Amygdala (tissue), 56 donors: ENCODE results near the gene LRRC55.
"Not testable (repeated sequence)": the region's sequence is repeated elsewhere in the genome, so short reads cannot be mapped to it uniquely, and the experiment has no call there.

ENCODE experiments used
- DNase-seq, 56 donors: peaks; one replicate each; lab custom pipeline; 2025; lab: John Stamatoyannopoulos, UW

Gene LRRC55

DNA sequence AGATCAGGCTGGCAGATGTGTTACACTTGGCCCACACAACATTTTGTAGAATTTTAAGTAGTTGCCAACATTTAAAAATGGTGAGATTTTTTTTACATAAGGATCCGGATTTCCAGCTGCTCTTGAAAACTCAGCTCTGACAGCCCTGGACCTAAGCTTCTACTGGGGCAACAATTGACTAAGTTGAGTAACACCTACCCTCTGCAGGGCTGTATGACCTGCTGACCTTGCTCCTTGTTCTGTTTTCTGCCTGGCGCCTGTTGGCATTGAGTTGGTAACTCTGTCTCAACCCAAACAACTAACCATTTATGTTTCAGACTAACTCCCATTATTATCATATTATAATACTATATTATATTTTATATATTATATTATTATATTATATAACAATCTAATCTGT is 21.1 kb upstream of the LRRC55 start:
- no peak for DNase-seq

DNA sequence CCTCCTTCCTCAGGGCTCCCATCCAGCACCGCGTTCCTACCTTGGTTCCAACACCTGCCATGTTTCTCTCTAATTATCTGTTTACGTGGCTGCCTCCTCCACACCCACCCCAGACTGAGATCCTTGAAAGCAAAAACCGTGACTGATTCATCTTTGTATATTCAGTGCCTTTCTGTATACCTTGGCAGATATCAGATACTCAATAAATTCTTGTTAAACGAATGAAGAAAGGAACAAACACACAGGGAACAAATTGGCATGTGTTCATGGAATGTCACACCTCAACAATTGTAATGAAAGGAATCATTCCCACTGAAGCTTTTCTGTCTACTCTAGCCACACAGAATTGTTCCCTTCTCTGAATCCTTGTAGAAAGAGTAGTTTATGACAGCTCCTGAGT is 20.4 kb upstream of the LRRC55 start:
- DNase-seq, result no peak

DNA sequence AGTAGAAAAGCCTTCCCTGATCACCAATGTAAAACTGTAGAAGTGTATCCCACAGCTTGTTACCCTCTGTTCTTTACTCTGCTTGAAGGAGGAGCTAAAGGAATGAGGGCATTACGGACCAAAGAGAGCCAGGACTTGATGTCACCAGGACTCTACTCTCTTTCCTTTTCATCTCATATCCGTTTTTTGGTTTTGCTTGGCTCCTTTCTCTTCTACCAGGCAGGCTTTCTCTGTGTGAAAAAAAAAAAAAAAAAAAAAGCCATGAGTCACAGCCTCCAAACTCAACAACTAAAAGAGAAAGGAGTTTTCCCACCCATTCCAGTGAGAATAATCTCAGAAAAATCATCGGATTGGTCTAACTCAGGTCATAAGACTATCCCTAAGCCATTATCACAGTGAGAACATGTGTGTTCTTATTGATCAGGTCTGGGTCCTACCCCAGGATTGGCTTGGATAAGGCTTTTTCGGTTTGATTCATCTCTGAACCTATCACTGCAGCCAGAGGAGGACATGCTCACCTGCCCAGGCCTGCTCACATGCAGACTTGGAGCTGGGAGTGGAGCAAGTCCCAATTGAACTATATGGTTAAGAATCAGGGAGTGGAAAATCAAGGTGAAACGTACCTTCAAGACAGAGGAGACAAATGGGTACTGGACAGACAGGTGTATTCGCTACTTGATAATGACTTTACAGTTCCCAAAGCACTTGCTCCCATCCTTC is 19.4 kb upstream of the LRRC55 start:
- DNase-seq, result no peak

DNA sequence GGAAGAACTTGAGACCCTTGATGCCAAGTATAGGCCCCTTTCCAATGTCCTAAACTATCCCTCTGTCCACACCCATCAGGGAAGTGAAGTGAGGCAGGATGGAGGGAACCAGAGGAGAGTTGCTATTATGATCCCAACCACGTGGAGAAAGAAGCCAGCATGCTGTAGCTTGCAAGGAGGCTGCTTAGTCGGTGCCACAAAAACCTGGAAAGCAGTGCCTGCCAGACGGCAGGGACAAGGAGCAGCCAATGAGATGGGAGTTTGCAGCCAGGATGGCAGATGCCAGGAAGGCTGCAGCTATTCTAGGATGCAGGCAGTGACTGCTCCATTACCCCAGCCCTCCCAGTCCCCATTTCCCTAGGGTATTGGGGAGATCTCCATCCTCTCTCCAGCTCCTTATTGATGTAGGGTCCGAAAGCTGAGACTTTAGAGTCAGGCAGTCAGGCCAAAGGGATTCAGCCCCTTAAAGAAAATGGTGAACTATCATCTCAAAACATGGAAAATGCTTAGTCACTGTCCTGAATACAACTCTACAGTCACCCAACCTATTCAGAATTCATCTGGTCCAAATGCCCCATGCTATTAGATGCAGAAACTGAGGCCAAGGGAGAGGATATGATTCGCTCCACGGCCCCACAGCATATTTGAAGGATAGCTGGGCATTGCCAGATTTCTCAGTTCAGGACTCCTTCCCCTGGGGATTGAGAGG is 18.4 kb upstream of the LRRC55 start:
- peak in 7 of 56 donors; percentile 10 to 43 (median 23) for DNase-seq

DNA sequence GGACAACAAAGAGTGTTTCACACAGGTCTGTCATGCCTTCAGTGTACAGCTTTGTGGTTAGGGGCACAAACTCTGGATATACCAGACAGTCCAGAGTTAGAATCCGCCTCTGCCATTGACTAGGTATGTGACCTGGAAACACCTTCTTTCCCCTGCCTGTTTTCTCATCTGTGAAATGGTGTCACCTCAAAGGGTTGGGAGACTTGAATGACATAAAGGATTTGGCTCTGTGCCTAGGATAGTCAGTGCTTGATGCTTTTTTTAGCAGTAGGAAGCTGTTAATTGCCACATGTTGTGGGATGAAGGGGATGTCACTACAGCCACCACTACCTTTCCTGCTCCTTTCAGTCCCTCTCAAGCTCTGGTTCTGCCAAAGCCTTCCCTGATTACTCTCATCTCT is 17.4 kb upstream of the LRRC55 start:
- DNase-seq, result no peak

DNA sequence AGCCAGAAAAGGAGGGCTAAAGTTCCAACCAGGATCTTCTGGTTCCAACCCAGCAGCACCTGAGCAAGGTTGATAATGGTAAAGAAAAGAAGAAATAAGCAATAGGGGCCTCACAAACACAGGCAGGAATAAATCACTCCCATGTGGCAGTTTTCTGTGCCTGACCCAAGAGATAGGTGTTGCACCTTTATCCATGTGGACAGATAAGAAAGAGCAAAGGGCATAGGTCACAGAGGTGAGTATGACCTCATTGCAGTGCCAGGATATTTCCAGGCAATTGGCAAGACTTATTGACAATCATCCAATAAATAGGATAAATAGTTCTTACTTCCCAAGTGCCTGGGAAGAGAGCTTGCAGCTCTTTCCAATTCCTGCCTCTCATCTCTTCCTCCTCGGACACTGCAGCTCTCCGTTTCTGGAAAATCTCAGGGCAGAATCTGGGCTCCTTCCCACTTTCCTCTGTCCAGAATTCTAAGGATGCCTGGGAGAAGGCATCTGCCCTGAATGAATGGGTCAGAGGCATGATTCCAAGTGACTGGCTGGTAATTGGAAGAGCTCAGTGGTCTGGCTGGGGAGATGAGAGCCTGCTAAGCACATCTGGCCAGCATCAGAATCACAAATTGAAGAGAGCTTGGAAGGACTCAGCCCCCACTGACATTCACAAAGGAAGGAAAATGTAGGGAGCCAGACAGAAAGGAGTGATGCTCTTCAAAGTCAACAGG is 14.5 kb upstream of the LRRC55 start:
- peak in 10 of 56 donors; percentile 2 to 42 (median 24) for DNase-seq

DNA sequence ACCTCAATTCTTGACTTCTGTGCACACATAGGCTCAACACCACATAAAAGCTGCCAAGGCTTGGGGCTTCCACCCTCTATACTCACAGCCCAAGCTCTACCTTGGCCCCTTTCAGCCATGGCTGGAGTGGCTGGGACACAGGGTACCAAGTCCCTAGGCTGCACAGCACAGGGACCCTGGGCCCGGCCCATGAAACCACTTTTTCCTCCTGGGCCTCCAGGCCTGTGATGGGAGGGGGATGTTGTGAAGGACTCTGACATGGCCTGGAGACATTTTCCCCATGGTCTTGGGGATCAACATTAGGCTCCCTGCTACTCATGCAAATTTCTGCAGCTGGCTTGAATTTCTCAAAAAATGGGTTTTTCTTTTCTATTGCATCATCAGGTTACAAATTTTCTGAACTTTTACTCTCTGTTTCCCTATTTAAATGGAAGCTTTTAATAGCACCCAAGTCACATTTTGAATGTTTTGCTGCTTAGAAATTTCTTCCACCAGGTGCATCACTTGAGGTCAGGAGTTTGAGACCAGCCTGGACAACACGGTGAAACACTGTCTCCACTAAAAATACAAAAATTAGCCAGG is 11.9 kb upstream of the LRRC55 start:
- not testable (repeated sequence) for DNase-seq

DNA sequence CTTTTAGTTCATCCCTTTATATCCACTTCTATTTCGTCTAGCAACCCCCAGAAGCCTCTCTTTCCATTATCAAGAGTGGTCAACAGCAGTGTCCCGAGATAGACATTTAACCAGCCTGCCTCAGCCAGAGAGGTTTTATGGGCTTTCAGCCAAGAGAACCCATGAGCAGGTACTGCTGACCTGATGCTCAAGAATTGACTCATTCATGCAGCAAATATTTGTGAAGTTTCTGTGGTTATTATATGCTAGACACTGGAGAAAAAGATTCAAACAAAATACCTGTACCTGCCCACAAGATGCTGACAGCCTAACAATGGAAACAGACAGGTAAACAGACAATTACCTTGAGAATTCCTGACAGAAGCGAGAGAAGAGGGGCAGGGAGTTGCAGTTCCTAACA is 9.7 kb upstream of the LRRC55 start:
- DNase-seq, result no peak

DNA sequence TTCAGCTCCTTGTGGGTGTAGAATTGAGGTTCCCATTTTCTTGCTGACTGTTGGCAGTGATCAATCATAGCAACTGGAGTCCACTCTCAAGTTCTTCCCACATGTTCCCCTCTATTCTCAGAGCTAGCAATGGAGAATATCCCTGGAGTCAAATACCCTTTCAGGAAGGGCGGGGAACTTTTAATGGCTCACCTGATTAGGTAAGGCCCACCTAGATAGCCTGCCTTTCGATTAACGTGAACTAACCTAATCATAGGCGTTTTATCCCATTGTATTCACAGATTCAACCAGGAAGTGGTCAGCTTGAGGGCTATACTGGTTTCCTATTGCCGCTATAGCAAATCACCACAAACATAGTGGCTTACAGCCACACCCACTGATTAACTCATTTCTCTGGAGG is 7.1 kb upstream of the LRRC55 start:
- DNase-seq, result no peak

DNA sequence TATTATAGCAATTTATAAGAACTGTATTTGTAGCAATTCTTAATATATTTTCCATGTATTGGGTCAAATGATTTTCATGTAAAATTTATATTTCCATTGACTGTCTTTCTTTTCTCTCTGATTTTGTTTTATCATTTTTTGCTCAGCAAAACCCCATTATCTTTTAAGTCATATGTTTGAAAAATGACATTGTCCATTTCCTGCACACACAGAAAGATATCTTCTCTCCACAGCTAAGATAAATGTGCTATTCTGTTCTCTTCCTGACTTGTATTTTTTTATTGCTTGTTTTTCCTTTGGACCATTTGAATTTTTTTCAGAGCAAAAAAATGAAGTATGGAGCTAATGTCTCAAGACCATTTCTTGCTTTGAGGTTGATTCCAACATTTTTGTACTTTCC is 6.3 kb upstream of the LRRC55 start:
- DNase-seq, result no peak

DNA sequence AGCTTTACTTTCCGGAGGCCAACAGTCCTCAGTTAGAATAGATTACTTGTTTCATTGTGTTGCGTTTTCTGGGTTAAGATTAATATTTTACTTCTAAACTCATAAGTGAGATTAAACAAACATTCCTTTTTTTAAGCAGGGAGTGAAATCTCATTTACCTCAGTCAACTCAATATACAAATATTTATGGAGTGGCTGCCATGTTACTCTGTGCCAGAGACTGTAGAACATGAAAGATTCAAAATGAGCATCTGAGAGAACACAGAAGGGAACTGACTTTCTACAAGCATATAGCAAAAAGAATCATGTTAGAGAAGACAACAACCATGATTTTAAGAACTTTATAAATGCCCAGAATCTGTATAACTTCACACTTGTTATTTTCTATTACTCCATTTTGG is 3.4 kb upstream of the LRRC55 start:
- DNase-seq, result no peak

DNA sequence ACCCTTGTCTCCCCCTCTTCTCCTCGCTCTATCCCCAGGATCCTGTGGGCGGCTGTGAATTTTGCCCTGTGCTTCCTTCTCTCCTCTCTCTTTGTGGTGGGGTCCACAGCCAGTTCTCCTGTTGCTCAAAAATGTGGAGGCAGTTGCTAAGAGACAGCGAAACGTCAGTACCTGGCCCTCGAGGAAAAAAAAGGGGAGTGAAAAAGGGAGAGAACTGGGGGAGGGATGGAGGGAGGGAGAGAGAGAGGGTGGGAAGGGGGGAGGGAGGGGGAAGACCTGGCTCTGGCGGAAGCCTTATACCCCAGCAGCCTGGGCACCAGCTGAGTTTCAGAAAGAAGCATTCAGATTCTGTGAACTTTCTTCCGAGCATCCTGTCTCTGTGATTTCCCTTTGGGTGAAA is 2.1 kb upstream of the LRRC55 start:
- no peak for DNase-seq

DNA sequence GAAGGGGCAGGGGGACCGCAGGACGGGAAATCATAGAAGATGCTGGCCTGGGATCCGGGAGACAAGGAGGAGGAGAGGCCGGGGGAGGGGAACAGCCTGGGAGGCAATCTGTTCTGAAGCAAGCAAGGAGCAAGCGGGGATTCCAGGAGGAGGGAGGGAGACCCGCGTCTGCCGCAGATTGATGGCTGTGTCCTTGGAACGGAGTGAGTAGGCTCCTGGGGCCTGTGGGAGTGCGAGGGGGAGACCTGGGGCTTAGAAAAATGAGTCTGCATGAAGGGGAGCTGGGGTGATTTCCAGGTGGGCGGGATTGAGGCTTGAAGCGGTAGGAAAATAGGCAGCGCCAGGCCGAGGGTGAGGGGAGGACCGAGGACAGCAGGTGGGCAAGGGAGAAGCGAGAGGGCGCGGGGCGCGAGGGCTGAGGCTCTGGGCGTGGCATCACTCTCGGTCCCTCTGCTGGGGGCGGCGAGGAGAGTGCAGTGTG is 1.6 kb upstream of the LRRC55 start:
- peak in 6 of 56 donors; percentile 7 to 35 (median 14) for DNase-seq

DNA sequence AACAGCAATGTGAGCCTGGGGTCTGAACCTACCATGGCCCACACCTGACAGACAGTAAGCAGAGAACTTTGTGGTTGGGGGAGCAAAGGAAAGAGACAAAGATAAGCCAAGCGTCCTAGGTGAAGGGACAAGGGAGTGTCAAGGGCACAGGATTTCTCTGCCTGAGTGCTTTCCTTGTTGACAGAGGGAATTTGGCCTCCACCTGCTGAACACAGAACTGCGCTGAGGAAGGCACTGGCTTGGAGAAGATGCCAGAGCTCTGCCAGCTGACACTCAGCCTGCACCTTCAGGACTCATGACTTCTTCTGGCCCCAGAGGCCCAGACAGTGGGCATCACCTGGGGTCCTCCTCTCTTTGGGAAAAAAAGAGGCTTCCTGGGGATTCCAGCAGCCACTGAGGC is 789 bp upstream of the LRRC55 start:
- no peak for DNase-seq

DNA sequence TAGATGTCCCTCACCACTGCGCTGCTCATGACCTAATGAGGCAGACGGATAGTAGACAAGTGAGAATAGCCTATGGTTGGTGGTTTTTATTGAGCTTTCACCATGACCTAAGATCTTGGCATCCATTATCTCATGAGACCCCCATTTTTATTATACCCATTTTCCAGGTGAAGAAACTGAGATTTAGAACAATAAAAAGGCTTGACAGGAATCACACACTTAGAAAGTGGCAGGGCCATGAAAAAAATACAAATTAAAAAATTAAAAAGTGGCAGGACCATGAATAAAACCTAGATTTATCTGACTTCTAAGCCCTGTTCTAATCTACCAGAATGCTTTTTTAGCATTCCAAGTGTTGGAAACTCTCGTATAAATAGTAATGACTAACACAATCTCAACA is 1.1 kb downstream of the LRRC55 start:
- no peak for DNase-seq

DNA sequence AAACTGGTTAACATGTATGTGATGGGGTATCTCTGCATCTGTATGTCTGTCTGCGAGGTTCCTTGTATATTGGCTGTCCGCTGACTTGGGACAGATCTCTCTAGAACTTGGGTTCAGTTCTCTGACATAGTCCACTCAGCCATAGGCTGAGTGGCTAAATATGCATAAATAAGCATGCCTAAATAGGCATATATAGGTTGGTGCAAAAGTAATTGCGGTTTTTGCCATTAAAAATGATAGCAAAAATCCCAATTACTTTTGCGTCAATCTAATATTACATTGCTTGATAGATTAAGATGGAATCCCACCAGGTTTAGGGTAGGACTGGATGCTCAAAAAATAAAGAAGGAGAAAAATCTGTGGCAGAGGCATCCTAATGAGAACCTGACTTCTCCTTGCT is 8.8 kb downstream of the LRRC55 start:
- no peak for DNase-seq

DNA sequence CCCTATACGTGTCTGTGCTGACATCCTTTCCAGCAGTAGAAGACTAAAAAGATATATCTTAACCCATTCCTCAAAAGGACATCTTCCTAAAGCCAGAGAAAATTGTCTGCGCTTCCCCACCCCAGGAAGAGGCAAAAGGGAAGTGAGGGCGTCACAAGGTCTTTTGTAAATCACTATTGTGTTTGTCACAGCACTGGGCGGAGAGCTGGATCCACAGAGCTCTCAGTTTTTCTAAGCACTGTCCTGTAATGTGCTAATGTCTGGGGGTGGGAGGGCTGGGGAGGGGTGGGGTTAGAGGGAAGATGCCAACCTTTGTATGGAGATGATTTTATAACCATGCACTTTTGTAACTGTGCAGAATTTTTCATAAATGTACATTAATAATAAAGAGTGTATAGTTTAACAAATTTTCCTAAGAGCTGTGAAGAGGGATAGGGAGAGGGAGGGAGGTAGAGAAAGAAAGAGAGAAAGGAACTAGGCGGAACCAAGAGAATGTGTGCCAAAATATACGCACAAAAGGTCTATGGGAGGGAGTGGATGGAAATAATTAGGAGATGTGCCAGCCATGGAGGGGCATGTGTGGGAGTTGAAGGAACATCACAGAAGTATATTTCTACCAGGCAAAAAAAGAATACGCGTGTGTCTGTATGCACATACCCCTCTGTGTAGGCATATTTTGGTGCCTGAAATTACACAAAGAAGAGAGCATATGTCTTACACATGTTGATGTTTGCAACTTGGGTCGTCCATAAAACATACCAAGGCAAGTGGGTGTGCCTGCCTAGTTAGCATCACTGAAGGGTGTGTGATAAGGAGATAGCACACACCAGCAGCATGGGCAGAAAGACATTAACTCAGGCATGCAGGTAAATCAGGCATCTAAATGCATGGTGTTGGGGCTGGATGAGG is 9.8 kb downstream of the LRRC55 start:
- DNase-seq, result peak in 1 of 56 donors; percentile 23

DNA sequence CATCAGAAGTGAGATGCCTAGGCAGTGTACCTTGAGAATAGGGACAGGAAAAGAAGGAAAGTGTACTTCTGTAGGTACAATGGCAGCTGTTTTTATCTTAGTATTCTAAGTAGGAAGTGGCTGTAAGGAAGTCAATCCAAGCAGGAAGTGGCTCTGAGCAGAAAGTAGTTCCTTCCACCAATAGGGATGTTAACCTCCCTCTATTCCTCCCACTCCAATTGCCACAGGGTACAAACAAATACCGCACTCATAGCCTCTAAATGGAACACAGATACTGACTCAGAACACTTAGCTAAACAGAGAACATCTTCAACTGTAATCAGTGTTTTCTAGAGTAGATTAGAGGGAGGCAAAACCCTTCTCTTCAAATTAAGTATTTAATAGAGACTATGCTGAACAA is 10.6 kb downstream of the LRRC55 start:
- DNase-seq, result no peak

DNA sequence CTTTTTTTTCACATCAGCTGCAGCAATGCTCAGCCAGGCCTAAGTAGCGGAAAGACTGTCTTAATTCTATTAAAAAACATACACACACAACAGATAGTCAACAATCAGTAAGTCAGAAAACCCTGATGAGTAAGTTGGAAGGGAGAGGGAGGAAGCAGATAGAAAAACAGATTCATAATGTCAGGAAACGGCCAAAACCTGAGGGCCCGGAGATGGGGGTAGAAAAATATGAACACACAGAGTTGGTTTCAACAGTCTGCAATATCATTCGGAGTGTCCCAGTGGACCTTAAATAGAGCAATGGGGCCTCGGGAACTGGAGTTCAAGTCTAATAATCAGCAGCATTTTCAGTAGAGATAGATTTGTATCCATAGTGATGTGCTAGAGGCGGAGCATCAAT is 14.8 kb downstream of the LRRC55 start:
- DNase-seq, result no peak

DNA sequence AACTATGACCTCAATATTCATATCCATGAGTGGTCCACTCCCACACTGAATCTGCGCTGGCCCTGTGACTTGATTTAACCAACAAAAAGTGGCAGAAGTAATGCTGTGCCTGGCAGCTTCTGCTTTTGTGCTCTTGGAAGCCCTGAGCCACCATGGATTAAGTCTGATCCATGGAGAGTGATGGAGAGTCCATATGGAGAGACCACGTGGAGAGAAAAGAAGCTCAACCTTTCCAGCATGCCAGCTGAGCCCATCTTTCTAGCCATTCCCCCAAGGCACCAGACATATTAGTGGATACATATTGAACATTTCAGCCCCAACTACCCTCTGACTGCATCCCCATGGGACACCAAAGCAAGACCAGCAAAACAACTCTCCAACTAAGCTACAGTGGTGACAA is 16.0 kb downstream of the LRRC55 start:
- DNase-seq, result no peak
